VCaP (cell line): ENCODE measurements around the gene CSTPP1.

Source experiments
- H3K27ac ChIP-seq: fragments of 450-650 bp; 2 replicates; pipeline ENCODE4 v1.5.1; 2017
- CTCF ChIP-seq: fragments of 450-650 bp; conservative IDR thresholded peaks from 2 replicates; pipeline ENCODE4 v1.5.1; 2017; ENCODE audit warnings: mild to moderate bottlenecking, moderate library complexity

The CSTPP1 gene

DNA sequence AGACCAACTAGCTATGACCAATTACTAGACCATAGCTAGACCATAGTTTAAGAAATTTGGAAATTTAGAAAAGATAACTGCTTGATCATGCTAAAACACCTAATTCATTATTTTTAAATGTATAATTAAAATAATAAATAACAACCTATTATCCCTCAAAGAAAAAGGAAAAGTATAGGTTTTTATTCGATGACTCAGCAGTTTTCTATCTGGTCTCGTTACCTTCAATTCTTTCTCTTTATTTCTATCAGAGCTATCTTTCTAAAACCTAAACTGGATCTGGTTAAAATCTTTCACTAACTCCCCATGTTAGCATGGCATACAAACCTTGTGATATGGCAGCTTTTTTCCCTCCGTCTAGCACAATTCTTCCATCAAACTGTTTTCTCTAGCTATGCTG lies 27.3 kb downstream of the CSTPP1 start:
- no peak overlapping the region for H3K27ac ChIP-seq
- TF ChIP-seq CTCF = no peak

DNA sequence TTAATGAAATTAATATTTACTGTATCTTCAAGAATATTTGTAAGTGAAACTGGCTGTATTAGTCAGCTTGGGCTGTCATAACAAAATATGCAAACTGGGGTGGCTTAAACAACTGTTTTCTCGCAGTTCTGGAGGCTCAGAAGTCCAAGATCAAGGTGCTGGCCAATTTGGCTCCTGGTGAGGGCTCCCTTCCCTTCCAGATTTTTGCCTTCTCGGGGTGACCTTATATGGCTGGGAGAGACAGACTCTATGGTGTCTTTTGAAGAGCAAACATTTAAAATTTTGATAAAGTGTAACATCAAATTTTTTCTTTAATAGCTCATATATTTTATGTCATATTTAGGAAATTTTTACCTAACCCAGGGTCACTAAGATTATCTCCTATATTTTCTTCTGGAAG lies 30.2 kb downstream of the CSTPP1 start:
- TF ChIP-seq CTCF = no peak
- H3K27ac ChIP-seq = no peak overlapping the region

DNA sequence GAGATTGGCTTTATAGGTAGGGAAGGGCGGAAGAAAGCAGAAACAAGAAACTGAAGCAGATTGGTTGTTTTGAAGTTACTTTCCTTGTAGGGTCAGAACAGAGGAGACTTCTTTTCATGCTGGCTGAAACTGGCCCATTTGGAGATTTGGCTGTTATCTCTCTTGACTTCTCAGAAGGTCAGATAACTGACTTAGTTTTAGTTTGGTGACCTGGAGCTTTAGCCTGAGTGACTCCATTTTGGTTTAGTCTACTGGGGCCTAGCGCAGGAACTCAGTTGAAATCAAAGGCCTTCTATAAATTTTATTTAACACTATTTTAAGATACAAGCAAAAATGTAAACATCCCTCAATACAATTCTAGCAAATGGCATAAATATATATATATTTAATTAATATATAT lies 31.4 kb downstream of the CSTPP1 start:
- no peak for TF ChIP-seq CTCF
- H3K27ac ChIP-seq = no peak overlapping the region

- no peak overlapping the region for H3K27ac ChIP-seq
- no peak for TF ChIP-seq CTCF
Measured at GRCh38 chr11:46969379-46969778, 32.8 kb downstream of the CSTPP1 start.

DNA sequence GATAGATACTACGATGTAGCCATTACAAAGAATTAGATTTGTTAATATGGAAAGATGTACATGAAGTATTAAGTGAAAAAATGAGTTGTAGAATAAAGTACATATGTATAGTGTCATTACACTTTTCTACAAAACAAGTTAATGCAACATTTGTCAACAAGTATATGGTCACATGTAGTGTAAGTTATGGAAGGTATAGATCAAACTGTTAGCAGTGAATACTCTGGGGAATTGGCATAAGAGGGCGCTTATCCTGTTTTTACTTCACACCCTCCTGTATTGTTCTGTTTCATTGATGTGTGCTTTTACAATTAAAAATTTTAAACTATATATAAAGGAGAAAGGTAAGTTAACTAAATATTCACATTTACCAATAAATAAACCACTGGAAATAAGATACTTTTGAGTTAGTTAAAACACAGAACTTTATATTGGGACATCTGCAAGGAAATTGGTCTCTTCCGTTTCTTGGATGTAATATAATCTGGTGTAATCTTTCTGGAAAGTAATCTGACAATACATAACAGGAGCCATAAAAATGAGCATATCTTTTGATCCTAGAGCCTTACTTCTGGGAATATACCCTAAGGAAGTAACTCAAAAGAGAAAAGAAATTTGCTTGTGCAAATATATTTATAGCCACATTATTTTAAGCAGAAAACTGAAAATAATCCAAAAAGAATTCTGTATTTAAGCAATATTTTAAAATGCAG lies 34.5 kb downstream of the CSTPP1 start:
- no peak overlapping the region for H3K27ac ChIP-seq

DNA sequence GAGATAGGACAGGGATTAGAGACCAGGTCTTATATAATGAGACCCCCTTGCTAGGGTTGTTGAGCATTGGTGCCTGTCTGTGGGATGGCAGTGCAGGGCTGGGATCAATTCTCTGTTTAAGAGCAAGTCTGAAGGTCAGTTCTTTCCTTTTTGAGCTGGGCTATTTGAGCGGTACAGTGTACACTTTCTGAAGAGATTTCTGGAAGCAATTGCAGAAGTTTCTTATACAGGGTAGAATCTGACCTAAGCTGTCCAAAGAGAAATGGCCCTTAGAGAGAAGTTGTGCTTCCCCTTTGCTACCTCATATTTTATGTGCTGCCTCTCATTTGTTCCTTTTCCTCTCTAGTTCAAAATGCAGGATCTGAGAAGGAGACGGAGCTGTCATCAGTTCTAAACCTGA lies 35.8 kb downstream of the CSTPP1 start:
- no peak for TF ChIP-seq CTCF
- H3K27ac ChIP-seq = no peak overlapping the region

More for the DNA sequence above, 34.5 kb downstream of the CSTPP1 start:
- TF ChIP-seq CTCF = no peak

DNA sequence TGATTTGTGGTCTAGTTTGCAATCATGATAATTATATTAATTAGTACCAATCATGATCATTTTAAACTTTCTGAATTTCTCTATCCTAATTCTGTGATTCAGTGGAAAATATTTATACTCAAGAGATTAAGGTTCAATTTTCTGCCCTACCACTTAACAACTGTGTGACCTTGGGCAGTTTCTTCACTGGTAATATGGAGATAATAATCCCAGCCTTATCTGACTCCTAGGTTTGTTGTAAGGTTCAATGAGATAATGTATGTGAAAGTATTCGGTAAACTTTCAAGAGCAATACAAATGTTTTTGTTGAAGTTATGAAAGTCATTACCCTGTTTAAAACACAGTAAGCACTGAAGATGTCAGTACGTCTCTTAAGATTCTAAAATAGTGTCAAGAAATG lies 36.3 kb downstream of the CSTPP1 start:
- no peak for TF ChIP-seq CTCF
- no peak overlapping the region for H3K27ac ChIP-seq
